ACHN (cell line): ENCODE measurements around the gene SAMD4A.
A peak's percentile ranks its signal among the peaks of the same experiment; 100 is the strongest.

Source experiments
- DNase-seq: peaks from one replicate; pipeline ENCODE4 v3.0.0-alpha.2; 2015
- in situ Hi-C: cut with HindIII; loops from 2 replicates; pipeline ENCODE4 v1.10.0; 2017; ENCODE audit warnings: low sequenced_read_pairs, low pct_ligation_motif_present, low pct_unique_long_range_greater_than_20kb

The SAMD4A gene

DNA sequence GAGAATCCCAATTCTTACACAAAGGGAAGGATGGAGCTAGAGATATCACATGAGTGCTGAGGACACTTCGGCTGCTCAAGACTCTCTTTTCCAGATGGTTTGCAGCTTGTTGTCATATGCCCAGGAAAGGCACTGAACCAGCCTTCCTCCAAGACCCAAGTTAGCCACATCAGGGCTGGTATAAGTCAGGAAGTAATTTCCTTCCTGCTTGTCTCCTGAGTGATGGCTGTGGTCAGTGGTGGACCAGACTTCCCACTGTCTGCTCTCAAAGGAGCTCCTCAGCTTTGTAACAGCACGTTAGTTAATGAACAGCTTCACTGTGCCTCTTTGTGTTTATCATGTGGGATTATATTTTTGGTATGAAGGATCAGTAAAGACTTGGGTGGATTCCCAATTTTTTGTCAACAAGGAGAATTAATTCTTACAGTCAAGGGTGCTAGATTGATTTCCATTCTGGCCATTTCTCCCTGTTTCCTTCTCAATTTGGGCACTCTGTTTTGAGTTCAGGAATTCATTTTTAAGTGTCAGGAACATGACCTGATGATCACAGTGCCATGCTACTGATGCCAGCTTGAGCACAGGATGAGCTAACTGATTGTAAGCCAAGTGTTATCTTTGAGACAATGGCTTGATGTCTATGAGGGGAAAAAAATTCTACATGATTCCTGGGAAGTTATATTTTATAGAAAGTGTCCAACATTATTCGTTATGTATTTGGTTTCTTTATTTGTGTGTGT is 189.9 kb downstream of the SAMD4A start:
- in situ Hi-C loops = no loop called here
- DNase-seq = no peak

DNA sequence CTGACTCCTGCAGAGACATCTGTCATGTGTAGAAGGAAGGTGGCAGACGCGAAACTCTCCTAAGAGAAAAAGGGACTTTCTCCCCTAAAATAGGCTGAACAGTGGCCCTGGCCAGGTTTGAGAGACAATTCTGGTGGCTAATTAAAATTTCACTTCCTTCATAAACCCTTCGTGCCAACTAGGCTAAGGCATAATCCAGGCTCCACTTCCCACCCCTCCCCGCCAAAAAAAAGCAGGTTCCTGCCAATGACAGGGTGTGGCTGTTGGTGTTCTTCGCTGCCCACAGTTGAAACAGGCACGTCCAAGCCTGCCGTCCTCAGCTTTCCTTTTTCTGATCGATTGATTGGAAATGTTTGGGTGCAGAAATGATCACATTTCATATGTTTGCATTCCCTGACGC is 191.1 kb downstream of the SAMD4A start:
- DNase-seq = no peak
- in situ Hi-C loops = no loop called here

DNA sequence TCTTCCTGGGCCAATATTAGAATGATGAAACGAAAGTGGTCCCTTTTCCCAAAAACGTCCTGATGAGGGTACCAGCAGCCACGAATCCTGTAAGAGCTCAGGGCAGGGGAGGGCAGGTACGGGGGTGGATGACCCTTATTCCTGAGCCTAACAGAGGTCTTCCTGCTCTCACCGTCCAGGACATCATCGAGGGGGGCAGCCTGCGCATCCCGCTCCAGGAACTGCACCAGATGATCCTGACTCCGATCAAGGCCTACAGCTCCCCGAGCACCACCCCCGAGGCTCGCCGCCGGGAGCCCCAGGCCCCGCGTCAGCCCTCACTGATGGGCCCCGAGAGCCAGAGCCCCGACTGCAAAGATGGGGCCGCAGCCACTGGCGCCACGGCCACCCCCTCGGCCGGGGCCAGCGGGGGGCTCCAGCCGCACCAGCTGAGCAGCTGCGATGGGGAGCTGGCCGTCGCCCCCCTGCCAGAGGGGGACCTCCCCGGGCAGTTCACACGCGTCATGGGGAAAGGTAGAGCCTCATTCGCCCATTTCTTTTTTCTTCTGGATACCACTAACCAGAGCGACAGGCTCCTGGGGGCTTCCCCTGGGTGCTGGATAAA is 193.2 kb downstream of the SAMD4A start:
- in situ Hi-C loops = no loop called here
- no peak for DNase-seq

DNA sequence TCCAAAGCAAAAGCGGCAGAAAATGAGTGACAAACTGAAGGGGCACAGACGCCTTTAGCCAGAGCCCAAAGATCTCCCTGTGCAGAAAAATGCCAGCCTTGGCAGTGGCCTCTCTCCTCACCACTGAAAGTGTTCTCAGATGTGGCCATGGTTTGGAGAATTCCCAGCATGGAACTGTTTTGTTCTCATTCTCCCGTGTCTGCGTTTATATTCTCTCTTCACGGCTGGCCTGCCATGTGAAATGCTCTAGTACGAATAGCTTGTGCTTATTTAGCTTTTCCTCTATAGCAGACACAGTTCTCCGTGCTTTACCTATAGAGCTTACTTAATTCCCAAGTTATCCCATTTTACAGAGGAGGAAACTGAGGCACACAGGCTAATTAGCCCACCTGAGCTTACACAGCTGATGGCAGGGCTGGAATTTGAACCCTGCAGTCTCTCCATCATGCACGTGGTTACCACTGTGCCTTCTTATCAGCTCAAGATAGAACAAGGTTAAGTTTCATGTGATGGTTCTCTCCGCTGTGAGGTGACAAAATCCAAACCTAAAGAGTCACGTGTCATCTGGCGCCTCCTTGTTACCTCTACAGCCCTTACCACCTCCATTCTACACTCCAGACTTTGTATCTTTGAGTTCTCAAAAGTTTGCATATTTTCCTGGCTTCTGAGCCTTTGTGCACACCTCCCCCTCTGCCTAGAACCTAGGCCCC is 194.1 kb downstream of the SAMD4A start:
- DNase-seq = no peak
- in situ Hi-C loops = no loop called here

DNA sequence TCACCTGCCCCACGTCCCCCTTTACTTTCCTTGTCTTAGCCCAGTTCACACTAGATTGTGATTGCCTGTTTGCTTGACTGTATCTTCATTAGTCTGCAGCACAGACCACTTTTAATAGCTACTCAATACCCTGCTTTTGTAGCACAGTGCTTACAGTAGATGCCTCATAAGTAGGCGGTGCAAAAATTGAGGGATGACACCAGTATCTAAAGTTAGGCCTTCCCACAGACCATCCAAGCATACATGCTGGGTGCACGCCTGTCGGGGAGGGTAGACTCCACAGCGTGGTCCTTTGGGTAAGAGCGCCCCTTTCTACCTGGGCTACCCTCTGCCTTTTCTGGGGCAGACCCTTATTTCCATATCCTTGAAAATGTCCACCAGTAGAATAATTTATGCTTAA is 194.9 kb downstream of the SAMD4A start:
- in situ Hi-C loops = no loop called here
- no peak for DNase-seq

DNA sequence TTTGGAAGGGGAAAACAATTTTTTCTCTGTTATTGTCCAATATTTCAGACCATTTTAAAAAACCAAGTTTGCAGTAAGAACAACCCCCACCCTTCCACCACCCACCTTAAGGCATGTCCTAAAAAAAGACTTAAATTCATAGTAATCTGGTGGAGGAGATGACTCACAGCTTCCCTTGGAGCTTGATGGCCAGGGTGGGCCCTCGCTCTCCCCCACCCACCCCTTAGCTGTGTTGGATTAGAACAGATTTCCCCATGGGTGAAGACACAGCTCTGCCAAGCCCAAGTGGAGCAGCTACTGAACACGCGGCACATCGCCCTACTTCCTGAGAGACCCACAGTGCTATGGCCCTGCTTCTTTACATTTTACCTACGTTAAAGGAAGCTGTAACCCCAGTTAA is 195.4 kb downstream of the SAMD4A start:
- in situ Hi-C loops = no loop called here
- no peak for DNase-seq

DNA sequence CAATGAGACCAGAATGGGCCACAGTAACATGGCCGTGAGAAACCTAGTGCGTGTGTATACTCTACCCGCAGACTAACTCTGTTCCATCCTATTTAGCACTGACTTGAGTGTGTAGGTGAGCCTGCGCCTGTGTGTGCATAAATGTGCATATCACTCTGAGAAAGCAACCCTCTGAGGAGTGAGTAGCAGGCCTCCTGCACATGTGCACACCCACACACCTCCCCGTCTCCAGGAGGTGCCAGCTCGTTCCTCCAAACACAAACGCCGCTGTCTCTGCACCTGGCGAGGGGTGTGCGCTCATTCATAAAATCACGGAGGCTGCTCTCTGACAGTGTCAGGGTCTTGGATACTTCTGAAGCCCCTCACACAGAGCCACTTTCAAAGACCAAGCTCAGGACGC is 196.8 kb downstream of the SAMD4A start:
- in situ Hi-C loops = no loop called here
- no peak for DNase-seq

DNA sequence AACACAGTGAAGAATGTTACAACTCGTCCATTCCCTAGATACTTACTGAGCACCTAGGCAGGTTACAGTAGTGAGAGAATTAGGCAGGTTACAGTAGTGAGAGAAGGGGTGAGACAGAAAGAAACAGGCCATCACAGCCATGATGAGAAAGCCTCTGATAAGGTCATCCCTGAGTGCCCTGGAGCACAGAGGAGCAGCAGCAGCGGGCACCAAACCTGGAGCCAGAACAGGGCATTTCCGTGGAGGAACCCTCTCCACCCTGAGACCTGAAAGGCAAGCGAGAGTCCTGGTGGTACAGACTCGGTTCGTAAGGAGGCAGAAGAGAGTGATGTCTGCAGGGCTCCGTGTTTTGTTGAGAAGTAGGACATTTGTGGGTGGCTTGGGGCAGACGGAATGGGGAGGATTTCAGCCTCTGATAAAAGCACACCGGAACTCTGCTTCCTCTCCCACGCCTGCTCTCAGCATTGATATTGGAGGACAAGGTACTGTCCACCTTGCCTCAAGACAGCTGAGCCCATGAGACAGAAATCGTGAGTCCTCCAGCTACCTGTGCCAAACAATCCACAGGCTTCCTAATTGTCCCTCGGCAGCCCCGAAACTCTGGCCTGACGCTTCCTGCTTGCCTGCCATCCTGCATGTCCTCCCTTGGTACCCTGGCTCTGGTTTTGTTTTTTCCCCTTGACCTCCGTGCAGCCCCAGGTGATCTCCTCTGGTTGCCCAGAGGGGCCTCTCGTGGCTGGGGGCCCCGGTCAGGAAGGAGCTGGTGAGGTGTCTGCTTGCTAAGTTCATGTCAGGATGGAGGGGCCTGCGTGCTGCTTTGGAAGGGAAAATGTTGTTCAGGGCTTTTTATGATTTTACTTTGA is 199.6 kb downstream of the SAMD4A start:
- in situ Hi-C loops = no loop called here
- DNase-seq = no peak

DNA sequence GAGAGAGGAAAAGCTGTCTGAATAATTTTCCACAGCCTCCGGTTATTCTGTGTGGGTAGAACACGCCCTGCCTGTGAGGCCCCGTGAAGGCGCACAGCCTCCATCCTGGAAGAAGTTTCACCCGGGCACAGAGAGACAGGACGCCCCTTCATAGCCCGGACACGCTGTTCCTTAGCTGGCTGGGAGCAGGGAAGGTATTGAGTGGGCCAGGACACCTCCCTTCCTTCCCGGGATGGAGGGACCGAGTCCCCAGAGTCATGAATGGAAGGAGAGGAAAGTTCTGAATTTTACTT is 200.2 kb downstream of the SAMD4A start:
- DNase-seq = no peak
- in situ Hi-C loops = no loop called here

DNA sequence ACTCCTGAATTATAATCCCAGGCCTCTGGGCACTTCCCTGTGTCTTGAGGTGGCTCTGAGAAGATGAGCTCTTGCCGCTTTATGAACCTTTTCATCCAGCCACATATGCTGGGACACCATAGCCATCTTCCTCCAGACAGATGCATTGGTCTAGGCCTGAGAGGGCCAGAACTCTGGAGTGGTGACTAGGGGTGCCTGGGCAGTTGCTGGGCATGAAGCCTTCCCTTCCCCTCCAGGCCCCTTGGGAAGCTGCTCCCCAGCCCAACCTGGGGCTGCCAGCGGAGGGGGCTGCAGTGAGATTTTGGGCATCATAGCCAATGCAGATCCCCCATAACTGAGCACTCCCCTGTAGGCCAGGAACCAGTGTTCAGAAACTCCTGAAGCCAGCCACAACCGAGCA is 200.5 kb downstream of the SAMD4A start:
- no peak for DNase-seq
- in situ Hi-C loops = no loop called here

DNA sequence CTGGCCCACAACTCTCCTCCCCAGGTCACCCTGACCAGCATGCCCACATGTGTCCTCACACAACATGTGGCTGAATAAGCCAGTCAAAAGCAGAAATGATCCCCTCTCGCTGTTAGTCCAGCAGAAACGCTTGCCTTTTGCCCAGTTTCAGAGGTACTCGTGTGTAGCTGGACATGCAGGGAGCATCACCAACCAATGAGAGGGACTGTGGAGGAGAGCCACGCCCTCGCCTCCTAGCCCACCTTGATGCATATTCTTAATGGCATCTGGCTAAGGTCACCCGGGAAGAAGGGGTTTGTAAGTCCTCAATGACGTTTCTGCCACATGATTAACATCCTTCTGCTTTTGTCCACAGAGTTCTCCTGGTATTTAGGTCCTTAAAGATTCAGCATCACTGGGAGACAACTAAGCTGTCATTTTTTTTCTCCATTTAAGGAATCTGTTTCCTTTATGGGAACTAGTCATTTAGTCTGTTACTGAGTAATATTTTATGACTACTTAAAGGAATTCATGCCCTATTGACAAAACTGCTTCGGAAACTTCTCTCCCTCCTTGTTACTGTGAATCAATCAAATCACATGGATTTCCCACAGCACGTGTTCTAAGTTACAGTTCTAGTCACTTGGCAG is 201.7 kb downstream of the SAMD4A start:
- DNase-seq = no peak
- in situ Hi-C loops = no loop called here

DNA sequence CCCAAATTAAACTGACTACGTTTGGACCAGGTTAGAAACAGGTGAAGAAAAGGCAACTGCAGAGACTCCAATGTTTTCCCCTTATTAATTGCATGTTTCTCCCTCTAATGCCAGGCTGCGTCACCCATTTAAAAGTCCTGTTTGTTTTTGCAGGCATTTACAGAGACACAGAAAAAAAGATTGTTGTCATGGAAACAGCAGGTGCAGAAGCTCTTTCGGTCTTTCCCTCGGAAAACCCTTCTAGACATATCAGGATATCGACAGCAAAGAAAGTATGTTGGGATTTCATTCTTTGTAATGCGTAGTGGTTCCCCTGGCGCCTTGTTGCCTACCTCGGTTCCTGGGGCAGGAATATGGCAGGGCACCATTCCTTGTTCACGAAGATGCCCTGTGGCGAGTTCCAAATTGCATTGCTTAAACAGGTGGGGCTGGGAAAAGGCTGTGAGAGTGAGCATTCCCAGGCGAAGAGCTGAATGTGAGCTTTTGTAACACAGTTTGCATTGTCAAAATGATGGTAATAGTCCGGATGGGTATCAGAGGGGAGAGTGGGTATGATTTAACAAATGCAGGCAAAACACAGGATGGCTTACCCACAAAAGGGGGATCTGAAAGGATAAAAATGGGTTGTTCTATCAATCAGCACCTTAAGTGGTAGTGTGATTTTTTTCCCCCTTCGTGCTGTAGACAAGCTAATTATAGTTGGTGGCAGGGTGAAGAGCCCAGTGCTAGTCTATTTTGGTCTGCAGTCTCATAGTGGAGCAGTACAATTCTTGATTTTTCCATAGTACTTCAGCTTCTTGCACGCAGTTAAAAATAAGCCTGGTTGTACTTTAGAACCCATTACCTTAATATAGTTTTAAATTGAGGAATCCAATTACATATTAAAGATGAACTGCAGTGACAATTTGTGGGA is 203.3 kb downstream of the SAMD4A start:
- in situ Hi-C loops = no loop called here
- DNase-seq = no peak

DNA sequence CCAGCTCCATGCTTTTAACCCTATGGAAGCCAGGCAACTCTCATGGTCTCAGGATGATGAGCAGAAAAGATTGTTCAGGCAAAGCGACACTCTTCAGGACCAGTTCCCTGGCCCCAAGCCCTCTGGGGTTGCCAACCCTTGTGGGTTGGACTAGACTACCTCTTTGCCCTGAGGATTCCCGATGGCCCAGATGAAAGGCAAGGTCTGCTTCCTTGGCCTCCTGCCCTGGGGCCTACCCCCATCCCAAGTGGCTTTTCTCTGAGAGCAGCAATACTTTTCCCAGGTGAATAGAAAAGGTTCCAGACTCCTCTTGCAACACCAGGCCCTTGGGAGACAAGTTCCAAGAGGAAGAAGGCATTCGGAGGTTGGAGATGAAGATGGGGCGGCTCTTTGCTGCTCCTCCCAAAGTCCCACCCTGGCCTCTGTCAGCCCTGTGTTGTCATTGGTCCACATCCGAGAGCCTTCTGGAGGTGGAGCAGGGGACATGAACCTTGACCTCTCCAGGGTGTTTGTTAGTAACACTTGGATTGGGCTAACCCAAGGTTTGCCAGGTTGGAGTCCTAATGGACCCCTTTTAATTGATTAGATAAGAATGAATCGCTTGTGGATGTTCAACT is 204.6 kb downstream of the SAMD4A start:
- in situ Hi-C loops = no loop called here
- DNase-seq = no peak

DNA sequence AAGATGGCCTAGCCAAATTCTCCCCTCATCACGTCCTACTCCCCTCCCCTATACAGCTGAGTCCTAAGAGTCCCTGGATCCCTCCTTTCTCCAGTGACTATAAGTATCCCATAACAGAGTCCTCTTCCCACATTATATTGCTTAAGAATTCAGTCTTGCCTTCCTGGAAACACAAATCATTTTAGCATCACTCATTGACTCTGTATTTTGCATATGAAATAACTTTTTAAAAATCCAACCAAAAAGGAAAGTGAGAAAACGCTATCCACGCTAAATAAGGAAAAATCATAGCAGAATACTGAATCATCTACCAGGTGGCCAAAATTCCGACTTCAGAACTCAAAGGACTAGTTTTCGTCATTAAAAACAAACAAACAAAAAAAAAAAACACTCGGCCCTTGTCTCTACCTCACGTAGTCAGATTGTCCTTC is 205.5 kb downstream of the SAMD4A start:
- peak; percentile 24 for DNase-seq
- in situ Hi-C loops = no loop called here

DNA sequence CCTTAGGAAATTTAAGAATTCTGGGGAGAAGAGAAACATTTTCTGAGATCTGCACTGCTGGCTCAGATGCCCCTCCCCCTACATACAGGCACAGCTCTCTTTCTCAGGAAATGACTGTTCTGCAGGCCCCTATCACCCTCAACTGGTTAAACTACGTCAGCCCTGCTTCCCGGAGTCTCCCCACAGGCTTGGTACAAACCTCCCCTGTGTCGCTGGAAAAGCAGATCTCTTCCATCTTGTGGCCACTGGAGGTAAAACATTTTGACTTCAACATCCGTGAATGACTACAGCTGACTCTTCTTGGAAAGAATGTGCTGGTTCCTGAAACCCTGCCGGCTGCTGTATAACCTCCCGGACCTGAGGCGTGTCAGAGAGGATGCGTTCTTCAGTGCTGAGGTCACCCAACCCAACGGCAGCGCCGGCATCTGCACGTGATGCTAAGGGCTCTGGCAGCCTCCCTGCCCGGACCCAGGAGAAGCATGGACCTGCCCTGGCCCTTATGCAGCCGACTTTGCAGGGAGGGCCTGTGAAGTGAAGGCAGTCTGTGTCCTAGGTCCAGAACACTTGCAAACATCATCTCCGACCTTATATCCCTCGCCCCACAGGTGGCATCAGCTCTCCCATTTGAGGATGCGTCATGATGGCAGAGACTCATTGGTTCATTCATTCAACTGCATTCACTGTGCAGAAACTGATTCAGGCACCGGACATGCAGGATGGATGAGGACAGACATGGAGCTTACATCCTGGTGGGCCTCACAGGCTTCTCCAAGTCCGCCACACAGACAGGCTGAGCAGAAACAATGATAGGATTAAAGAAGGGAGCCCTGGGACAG is 206.5 kb downstream of the SAMD4A start:
- in situ Hi-C loops = no loop called here

DNA sequence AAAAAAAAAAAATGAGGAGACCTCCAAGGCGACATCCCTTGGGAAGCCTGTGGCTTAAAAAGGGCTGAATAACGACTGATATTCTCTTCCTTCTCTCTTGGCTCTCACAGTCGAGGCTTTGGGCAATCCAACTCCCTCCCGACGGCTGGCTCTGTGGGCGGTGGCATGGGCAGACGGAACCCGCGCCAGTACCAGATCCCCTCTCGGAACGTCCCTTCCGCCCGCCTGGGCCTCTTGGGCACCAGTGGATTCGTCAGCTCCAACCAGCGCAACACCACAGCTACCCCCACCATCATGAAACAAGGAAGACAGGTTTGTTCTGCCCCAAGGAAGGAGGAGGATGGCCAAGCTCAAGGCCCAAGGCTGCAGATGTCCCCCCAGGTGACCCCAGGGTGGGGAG is 207.9 kb downstream of the SAMD4A start:
- no peak for DNase-seq
- in situ Hi-C loops = no loop called here

More for the DNA sequence above, 206.5 kb downstream of the SAMD4A start:
- DNase-seq = peak; percentile 98
